GM19238 (cell line): ENCODE measurements around the gene RPS6KC1.
A peak's percentile ranks its signal among the peaks of the same experiment; 100 is the strongest.
"Not testable (repeated sequence)": the region's sequence is repeated elsewhere in the genome, so short reads cannot be mapped to it uniquely, and the experiment has no call there.

ENCODE experiments used
- DNase-seq: peaks from one replicate; pipeline ENCODE4 v3.0.0; 2011; ENCODE audit warnings: low spot score; ENCODE audit not compliant: insufficient read length

RPS6KC1 gene

GRCh38 chr1:213106298-213106697, 55.3 kb downstream of the RPS6KC1 start:
- DNase-seq, result no peak

- no peak for DNase-seq
Measured at GRCh38 chr1:213107613-213108012, 56.6 kb downstream of the RPS6KC1 start.

- DNase-seq, result peak; percentile 7
Measured at GRCh38 chr1:213110349-213111300, 59.6 kb downstream of the RPS6KC1 start.

GRCh38 chr1:213111502-213111901, 60.5 kb downstream of the RPS6KC1 start:
- no peak for DNase-seq

- not testable (repeated sequence) for DNase-seq
Measured at GRCh38 chr1:213112723-213113122, 61.7 kb downstream of the RPS6KC1 start.

- DNase-seq, result not testable (repeated sequence)
Measured at GRCh38 chr1:213117699-213118180, 66.7 kb downstream of the RPS6KC1 start.

GRCh38 chr1:213119794-213120193, 68.8 kb downstream of the RPS6KC1 start:
- no peak for DNase-seq

- DNase-seq, result no peak
Measured at GRCh38 chr1:213120386-213120785, 69.3 kb downstream of the RPS6KC1 start.

GRCh38 chr1:213120961-213121360, 69.9 kb downstream of the RPS6KC1 start:
- DNase-seq, result no peak

GRCh38 chr1:213122514-213122929, 71.5 kb downstream of the RPS6KC1 start:
- no peak for DNase-seq

- no peak for DNase-seq
Measured at GRCh38 chr1:213123087-213123486, 72.0 kb downstream of the RPS6KC1 start.

- no peak for DNase-seq
Measured at GRCh38 chr1:213123536-213123935, 72.5 kb downstream of the RPS6KC1 start.

GRCh38 chr1:213124590-213124989, 73.5 kb downstream of the RPS6KC1 start:
- DNase-seq, result no peak

GRCh38 chr1:213125643-213126042, 74.6 kb downstream of the RPS6KC1 start:
- no peak for DNase-seq

GRCh38 chr1:213127074-213127473, 76.0 kb downstream of the RPS6KC1 start:
- no peak for DNase-seq

GRCh38 chr1:213131851-213132655, 81.0 kb downstream of the RPS6KC1 start:
- no peak for DNase-seq

GRCh38 chr1:213135572-213135971, 84.5 kb downstream of the RPS6KC1 start:
- DNase-seq, result no peak

- DNase-seq, result no peak
Measured at GRCh38 chr1:213136190-213136917, 85.3 kb downstream of the RPS6KC1 start.

- DNase-seq, result no peak
Measured at GRCh38 chr1:213138391-213138790, 87.3 kb downstream of the RPS6KC1 start.

- no peak for DNase-seq
Measured at GRCh38 chr1:213138892-213139291, 87.9 kb downstream of the RPS6KC1 start.

- DNase-seq, result no peak
Measured at GRCh38 chr1:213148905-213149304, 97.9 kb downstream of the RPS6KC1 start.
